Activated T-cell treated with anti-CD3 and anti-CD28 coated beads, Interleukin-2, amount 50 U/mL, for 4 hours (primary cell): ENCODE results near the gene FANCF. TPM values are rescaled to one million over a fixed set of nuclear protein-coding genes. Genes with fewer than 3 reads are reported as not detected.
"Not testable (repeated sequence)": the region's sequence is repeated elsewhere in the genome, so short reads cannot be mapped to it uniquely, and the experiment has no call there.

Experiments
- ATAC-seq, 2 donors: fragments of 200-7000 bp; cut with Tn5 transposase; one replicate each; pipeline ENCODE4 v1.10.0; 2021
- DNase-seq: peaks from one replicate; pipeline ENCODE4 v3.0.0-alpha.2; 2020
- H3K27me3 Mint-ChIP-seq: one replicate; pipeline ENCODE4 v1.8.0; 2021; ENCODE audit warnings: low read depth, mixed read lengths
- H3K36me3 Mint-ChIP-seq: one replicate; pipeline ENCODE4 v1.8.0; 2022; ENCODE audit warnings: mixed read lengths; ENCODE audit not compliant: insufficient read depth
- H3K4me1 Mint-ChIP-seq: one replicate; pipeline ENCODE4 v1.8.0; 2021; ENCODE audit warnings: low read depth, mixed read lengths
- H3K4me3 Mint-ChIP-seq: one replicate; pipeline ENCODE4 v1.8.0; 2021; ENCODE audit warnings: mild to moderate bottlenecking, moderate library complexity, mixed read lengths
- H3K9me3 Mint-ChIP-seq: one replicate; pipeline ENCODE4 v1.8.0; 2021; ENCODE audit warnings: mixed read lengths
- total RNA-seq, 3 donors: library from RNA; stranded (reverse); gene quantifications; one replicate each; pipeline ENCODE4 v1.2.1, GENCODE V29; 2021

FANCF gene
- total RNA-seq, result 10 to 100 TPM; 12.2 to 14.5 (median 14.2) TPM

DNA sequence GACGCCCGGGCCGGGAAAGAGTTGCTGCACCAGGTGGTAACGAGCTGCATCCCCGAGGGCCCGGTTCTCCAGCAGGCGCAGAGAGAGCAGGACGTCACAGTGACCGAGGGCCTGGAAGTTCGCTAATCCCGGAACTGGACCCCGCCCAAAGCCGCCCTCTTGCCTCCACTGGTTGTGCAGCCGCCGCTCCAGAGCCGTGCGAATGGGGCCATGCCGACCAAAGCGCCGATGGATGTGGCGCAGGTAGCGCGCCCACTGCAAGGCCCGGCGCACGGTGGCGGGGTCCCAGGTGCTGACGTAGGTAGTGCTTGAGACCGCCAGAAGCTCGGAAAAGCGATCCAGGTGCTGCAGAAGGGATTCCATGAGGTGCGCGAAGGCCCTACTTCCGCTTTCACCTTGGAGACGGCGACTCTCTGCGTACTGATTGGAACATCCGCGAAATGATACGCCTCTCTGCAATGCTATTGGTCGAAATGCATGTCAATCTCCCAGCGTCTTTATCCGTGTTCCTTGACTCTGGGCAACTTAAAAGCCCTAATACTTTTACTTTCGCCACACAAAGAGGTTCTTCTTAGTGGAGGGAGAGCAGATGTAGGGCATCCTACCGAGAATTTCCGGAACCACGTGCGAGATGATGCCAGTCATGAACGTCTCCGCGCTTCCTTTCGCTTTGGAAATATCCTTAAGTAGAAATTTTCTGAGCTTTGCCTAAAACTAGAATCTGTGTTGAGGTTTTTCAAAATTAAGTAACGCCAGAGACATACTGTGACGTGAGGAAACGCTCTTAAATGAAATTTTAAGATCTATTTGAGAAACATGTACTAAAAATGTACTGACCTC lies at the start of gene FANCF:
Gene FANCF (minus strand): TSS at position 376 of the 840 bp plus-strand sequence. CDS start 13 bp downstream, at position 363.
- Mint-ChIP-seq H3K36me3 (peaks cover 11% of the 10 kb centered on the region), H3K9me3 (no peaks in the 10 kb centered on the region), H3K4me3 (peak within 1 kb of the TSS; percentile 98), H3K27me3 (no peaks in the 10 kb centered on the region), H3K4me1 (peaks cover 41% of the 10 kb centered on the region)
- DNase-seq, result peak; percentile 92
- ATAC-seq, result peak; percentile 96 to 97

DNA sequence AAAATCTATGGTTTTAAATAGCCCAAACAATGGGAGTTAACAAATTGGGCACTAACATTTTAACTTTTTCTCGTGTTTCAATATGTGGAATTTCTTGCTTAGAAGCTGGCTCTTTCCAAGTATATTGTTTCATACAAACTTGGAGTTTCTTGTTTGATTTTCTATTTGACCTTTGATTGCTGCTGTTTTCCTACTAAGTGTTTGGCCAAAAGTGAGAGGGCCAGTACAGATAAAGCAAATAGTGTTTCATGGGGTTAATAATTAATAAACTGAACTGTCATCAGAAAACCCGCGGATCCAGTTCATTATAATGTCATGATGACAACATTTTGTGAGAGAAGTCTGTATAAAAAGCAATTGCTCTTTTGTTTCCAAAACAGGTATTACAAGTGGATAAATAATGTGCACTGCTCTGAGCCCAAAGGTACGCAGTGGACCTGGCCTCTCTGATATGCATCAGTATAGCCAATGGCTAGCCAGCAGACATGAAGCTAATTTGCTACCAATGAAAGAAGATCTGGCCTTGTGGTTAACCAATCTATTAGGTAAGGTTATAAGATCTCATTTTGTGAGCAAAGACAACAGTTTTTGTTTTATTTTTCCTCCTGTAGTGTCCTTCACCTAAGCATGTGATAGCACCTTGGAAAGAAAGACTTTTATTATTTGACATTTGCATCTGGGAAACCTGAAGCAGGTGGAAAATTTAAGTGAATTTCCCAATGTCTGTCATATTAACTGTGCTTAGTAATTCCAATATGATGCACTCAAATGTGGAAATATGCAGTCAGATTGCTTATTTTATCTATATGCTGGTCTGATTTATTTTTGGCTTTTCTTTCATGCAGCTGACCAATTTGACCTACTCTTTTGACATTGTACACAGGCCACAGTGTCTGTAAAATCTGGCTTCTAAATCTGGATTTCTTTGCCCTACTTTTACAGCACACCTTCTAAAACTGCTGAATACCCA lies 49.1 kb upstream of the FANCF start:
- H3K9me3 Mint-ChIP-seq, result no peaks in the 10 kb centered on the region
- DNase-seq (no peak), ATAC-seq (no peak)
- H3K36me3 Mint-ChIP-seq, result no peaks in the 10 kb centered on the region
- no peaks in the 10 kb centered on the region for H3K4me1 Mint-ChIP-seq
- peaks cover 23% of the 10 kb centered on the region for H3K27me3 Mint-ChIP-seq
- no peak overlapping the region for H3K4me3 Mint-ChIP-seq

- ATAC-seq (no peak), DNase-seq (no peak)
- Mint-ChIP-seq H3K36me3 (no peaks in the 10 kb centered on the region), H3K27me3 (peaks cover 45% of the 10 kb centered on the region), H3K4me3 (no peak overlapping the region), H3K4me1 (peaks cover 1% of the 10 kb centered on the region), H3K9me3 (no peaks in the 10 kb centered on the region)
Observed at GRCh38 chr11:22671751-22672150, 46.1 kb upstream of the FANCF start.

DNA sequence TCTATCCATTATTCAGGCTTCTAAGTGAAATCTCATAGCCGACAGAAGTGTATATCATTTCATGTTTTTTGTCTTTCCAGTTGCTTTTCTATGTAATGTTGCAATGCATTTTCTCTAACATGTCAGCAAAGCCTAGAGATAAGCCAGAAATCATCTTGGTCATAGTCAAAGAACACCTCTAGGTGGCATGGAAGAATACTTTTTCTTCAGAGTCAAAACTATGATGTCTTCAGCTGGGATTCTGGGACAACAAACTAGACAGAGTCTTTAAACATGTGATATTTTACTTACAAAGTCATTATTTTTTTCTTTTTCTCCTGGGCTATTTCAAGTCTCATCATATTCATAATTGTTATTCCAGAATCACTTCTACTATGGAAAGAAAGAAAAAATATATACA lies 45.2 kb upstream of the FANCF start:
- Mint-ChIP-seq H3K4me3 (no peak overlapping the region), H3K36me3 (no peaks in the 10 kb centered on the region), H3K27me3 (peaks cover 52% of the 10 kb centered on the region), H3K4me1 (peaks cover 8% of the 10 kb centered on the region), H3K9me3 (no peaks in the 10 kb centered on the region)
- ATAC-seq (no peak), DNase-seq (no peak)

DNA sequence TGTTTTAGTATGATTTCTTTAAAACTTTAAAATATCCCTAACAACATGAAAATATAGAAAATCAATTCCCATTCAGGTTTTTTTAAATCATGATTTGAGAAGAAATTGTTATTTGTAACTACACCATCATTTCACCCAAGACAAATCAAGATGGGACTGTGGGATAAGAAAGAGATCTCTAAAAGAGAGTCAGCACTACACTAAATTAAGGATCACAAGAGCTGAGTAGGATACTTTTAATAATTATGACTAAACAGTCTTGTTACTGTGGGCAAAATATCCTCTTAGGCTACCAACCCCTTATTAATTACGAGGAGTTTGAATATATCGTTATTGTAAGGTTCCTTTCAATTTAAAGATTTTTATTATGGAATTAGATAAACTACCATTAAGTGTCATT lies 43.7 kb upstream of the FANCF start:
- peaks cover 56% of the 10 kb centered on the region for H3K27me3 Mint-ChIP-seq

GRCh38 chr11:22668005-22668796 lies 42.6 kb upstream of the FANCF start:
- Mint-ChIP-seq H3K4me3 (no peak overlapping the region), H3K36me3 (no peaks in the 10 kb centered on the region), H3K27me3 (peaks cover 54% of the 10 kb centered on the region), H3K4me1 (peaks cover 8% of the 10 kb centered on the region), H3K9me3 (no peaks in the 10 kb centered on the region)
- DNase-seq, result no peak
- ATAC-seq, result no peak

More for the DNA sequence above, 43.7 kb upstream of the FANCF start:
- ATAC-seq (no peak), DNase-seq (no peak)
- Mint-ChIP-seq H3K9me3 (no peaks in the 10 kb centered on the region), H3K4me3 (no peak overlapping the region), H3K36me3 (no peaks in the 10 kb centered on the region), H3K4me1 (peaks cover 8% of the 10 kb centered on the region)

DNA sequence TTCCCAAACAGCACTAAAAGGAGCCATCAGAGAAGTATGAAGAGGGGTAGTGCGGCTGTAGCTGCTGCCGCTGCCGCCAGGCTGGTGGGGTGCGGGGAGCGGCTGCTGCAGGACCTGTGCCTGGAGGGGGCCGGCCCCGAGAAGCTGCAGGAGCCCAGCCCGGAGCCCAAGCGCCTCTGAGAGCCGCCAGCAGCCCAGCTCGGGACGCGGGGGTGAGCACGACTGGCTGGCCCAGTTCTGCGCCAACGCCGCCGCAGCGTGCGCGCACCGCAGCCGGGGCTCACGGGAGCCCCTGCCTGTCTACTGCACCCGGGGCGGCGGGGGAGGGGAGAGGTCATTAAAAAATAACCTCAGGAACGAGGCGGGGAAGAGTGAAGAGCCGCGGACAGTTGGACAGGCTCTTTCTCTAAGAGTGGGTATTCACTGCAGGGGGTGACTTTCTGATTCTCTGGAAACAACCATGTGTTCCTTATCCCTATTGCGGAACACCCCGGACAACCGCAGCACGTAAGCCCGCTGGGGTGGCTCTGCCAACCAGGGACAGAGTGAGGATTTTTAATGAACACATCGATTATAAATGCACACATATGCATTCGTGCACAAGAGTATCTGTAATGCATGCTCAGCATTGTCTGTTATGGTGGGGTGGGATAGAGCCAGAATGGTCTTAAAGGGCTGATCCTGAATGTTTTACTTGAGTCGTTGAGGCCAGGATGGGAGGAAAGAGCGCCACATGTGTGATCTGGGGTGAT lies 41.2 kb upstream of the FANCF start:
- H3K27me3 Mint-ChIP-seq, result peaks cover 57% of the 10 kb centered on the region
- peak overlapping the region; percentile 44 for H3K4me3 Mint-ChIP-seq
- H3K4me1 Mint-ChIP-seq, result peaks cover 8% of the 10 kb centered on the region
- H3K9me3 Mint-ChIP-seq, result no peaks in the 10 kb centered on the region
- no peaks in the 10 kb centered on the region for H3K36me3 Mint-ChIP-seq
- ATAC-seq (peak; percentile 84 to 85), DNase-seq (peak; percentile 5)

DNA sequence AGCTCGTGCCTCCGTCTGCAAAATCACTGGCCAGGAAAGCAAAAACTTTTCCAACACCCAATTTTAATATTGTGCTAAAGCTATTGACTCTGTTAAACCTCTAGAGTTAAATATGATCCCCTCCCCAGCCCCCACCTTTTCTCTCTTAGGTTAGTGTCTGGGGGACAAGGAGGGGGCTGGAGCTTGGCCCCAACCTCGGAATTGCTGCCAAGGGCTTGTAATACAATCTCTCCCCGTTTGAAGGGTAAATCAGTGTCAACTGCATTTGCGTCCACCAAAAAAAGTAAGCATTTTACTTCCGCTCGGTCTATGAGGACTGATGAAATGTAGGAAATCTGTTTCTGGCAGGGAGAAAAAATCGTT lies 40.7 kb upstream of the FANCF start, which contains the start of gene GAS2:
Gene GAS2 (plus strand): TSS at position 287 of the 363 bp plus-strand sequence. CDS start 8,259 bp downstream, outside the sequence.
- H3K27me3 Mint-ChIP-seq, result peaks cover 55% of the 10 kb centered on the region
- peak within 1 kb of the TSS; percentile 44 for H3K4me3 Mint-ChIP-seq
- peak in 1 of 2 donors; percentile 21 for ATAC-seq
- peaks cover 8% of the 10 kb centered on the region for H3K4me1 Mint-ChIP-seq
- no peaks in the 10 kb centered on the region for H3K36me3 Mint-ChIP-seq
- no peak for DNase-seq
- no peaks in the 10 kb centered on the region for H3K9me3 Mint-ChIP-seq

- no peaks in the 10 kb centered on the region for H3K9me3 Mint-ChIP-seq
- ATAC-seq, result no peak
- no peak for DNase-seq
- no peaks in the 10 kb centered on the region for H3K36me3 Mint-ChIP-seq
- H3K27me3 Mint-ChIP-seq, result peaks cover 8% of the 10 kb centered on the region
- no peak overlapping the region for H3K4me3 Mint-ChIP-seq
- H3K4me1 Mint-ChIP-seq, result peaks cover 17% of the 10 kb centered on the region
Observed at GRCh38 chr11:22659783-22660182, 34.2 kb upstream of the FANCF start.

- no peaks in the 10 kb centered on the region for H3K36me3 Mint-ChIP-seq
- DNase-seq, result no peak
- peak; percentile 40 to 75 for ATAC-seq
- no peaks in the 10 kb centered on the region for H3K27me3 Mint-ChIP-seq
- peaks cover 17% of the 10 kb centered on the region for H3K4me1 Mint-ChIP-seq
- H3K9me3 Mint-ChIP-seq, result no peaks in the 10 kb centered on the region
- H3K4me3 Mint-ChIP-seq, result no peak overlapping the region
Observed at GRCh38 chr11:22657101-22657694, 31.6 kb upstream of the FANCF start.

GRCh38 chr11:22656130-22656529 lies 30.5 kb upstream of the FANCF start:
- ATAC-seq (no peak), DNase-seq (no peak)
- H3K4me3 Mint-ChIP-seq, result no peak overlapping the region
- H3K36me3 Mint-ChIP-seq, result no peaks in the 10 kb centered on the region
- peaks cover 4% of the 10 kb centered on the region for H3K9me3 Mint-ChIP-seq
- no peaks in the 10 kb centered on the region for H3K27me3 Mint-ChIP-seq
- H3K4me1 Mint-ChIP-seq, result peaks cover 17% of the 10 kb centered on the region

DNA sequence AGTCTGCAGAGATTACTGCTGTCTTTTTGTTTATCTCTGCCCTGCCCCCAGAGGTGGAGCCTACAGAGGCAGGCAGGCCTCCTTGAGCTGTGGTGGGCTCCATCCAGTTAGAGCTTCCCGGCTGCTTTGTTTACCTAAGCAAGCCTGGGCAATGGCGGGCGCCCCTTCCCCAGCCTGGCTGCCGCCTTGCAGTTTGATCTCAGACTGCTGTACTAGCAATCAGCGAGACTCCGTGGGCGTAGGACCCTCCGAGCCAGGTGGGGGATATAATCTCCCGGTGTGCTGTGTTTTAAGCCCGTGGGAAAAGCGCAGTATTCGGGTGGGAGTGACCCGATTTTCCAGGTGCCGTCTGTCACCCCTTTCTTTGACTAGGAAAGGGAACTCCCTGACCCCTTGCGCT lies 26.7 kb upstream of the FANCF start:
- ATAC-seq, DNase-seq: not testable (repeated sequence)

DNA sequence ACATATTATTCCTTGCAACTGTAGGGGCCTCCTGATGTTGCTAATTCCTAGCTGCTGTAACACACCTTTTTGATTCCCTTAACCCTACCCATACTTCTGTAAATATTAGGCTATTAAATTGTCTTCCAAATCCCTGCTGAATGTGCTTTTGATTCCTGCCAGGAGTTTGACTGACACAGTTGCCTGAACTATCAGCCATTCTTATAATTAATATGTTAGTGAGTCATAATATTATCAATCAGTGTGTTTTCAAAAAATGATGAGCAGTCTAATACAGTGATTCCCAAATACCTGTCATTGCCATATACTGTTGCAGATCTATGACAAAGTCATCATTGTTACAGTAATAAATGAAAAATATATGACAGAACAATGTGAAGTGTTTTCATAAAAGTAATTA lies 15.9 kb upstream of the FANCF start:
- Mint-ChIP-seq H3K36me3 (no peaks in the 10 kb centered on the region), H3K9me3 (no peaks in the 10 kb centered on the region), H3K27me3 (no peaks in the 10 kb centered on the region), H3K4me3 (no peak overlapping the region), H3K4me1 (peaks cover 1% of the 10 kb centered on the region)
- ATAC-seq (no peak), DNase-seq (no peak)

More for the DNA sequence above, 26.7 kb upstream of the FANCF start:
- H3K4me3 Mint-ChIP-seq, H3K9me3 Mint-ChIP-seq, H3K27me3 Mint-ChIP-seq, H3K36me3 Mint-ChIP-seq: not testable (repeated sequence)
- H3K4me1 Mint-ChIP-seq, result peaks cover 13% of the 10 kb centered on the region
